Cortex of kidney (tissue), 1 donor: ENCODE measurements around the gene EML4.
"Not testable (repeated sequence)": the region's sequence is repeated elsewhere in the genome, so short reads cannot be mapped to it uniquely, and the experiment has no call there.

Experiments used
- DNase-seq: peaks from one replicate; lab custom pipeline; 2025; lab: John Stamatoyannopoulos, UW

The EML4 gene

DNA sequence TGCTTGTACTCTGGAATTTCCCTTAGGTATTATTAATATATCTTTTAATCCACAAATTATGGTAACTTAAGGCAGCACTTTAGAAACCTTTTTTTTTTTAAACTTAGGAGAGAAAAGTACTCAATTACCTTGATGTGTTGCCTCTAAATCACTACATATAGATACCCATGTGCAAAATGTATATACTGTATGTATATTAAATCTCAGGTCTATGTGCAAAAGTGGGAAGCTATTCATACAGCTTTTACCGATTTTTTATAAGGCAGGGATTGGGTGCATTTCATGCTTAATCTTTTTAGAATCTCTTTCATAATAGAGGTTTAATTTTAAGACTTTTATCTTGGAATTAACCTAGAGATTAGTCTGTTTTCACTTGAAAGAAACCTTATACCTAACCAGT, 3.4 kb downstream of the EML4 start:
- no peak for DNase-seq

DNA sequence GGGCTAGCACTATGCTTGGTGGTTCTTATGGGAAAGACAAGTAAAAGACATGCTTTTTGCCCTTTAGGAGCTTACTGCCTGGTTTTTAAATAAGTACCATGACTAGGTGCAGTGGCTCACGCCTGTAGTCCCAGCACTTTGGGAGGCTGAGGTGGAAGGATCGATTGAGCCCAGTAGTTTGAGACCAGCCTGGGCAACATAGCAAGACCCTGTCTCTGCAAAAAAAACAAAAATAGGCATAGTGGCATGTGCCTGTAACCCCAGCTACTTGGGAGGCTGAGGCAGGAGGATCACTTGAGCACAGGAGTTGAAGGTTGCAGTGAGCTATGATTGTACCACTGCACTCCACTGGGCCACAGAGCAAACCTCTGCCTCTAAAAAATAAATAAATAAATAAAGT, 4.3 kb downstream of the EML4 start:
- DNase-seq, result not testable (repeated sequence)

DNA sequence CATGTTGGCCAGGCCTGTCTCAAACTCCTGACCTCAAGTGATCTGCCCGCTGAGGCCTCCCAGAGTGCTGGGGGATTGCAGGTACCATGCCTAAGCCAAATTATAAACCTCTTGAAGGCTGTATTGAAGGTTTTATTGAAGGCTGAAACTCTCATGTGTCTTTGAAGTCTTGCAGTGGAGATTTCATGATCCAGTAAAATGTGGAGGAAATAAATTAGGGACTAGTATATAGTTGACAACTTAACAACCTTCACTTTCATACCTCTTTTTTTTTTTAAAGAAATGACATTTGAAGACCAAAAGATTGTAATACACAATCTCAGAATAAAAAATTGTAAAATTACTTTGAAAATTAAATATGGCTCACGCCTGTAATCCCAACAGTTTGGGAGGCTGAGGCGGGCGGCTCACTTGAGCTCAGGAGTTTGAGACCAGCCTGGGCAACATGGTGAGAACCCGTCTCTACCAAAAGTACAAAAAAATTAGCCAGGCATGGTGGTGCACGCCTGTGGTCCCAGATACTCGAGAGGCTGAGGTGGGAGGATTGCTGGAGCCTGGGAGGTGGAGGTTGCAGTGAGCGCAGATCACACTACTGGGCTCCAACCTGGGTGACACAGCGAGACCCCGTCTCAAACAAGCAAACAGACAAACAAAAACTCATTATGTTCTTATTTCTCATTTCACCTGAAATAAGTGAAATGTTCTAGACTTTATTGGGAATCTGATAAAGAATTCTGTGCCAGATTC, 8.0 kb downstream of the EML4 start:
- no peak for DNase-seq

DNA sequence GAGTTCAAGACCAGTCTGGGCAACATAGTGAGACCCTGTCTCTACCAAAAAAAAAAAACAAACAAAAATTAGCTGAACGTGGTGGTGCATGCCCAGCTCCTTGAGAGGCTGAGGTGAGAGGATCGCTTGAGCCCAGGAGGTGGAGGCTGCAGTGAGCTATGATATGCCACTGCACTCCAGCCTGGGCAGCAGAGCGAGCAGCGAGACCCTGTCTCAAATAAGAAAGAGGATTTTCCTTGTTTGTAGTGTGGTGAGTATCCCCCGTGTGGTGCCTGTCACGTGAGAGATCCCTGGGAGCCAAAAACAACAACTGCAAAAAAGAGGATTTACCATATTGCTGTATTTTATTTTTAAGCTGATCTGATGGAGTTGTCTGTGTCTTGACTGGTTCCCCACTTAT, 9.2 kb downstream of the EML4 start:
- DNase-seq, result no peak

DNA sequence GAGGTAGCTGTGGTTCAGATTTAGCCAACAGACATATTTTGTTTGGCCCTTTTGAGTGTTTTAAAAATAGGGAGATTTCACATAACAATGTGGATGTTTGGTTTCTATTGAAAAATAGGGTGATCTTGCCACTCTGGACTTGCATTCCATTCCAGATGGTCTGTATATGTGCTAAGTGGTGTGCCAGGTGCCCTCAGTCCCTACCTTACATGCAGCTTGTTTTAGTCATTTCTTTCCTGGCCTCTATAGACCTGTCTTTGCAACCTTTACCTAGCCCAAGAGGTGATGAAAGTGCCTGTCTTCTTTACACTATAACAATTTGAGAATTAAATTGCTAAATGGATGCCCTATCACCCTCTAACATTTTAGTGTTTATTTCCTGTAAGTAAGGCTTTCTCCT, 11.1 kb downstream of the EML4 start:
- no peak for DNase-seq

DNA sequence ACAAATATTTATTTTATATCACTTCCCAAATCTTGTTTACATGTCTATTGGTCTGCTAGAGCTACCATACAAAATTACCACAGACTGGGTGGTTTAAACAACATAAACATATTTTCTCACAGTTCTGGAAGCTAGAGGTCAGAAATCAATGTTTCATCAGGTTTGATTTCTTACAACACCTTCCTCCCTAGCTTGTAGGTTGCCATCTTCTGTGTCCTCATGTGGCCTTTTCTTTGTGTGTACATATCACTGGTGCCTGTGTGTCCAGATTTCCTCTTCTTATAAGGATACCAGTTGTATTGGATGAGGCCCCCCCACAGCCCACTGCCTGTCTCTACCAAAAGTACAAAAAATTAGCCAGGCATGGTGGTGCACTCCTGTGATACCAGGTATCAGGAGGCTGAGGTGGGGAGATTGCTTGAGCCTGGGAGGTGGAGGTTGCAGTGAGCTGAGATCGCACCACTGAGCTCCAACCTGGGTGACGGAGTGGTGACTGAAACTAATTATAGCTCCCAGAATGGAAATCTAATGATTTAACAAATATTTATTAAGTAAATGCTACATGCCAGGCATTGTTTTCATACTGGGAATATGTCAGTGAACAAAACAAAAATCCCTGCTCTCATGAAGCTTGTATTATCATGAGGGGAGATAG, 13.6 kb downstream of the EML4 start:
- DNase-seq, result no peak

DNA sequence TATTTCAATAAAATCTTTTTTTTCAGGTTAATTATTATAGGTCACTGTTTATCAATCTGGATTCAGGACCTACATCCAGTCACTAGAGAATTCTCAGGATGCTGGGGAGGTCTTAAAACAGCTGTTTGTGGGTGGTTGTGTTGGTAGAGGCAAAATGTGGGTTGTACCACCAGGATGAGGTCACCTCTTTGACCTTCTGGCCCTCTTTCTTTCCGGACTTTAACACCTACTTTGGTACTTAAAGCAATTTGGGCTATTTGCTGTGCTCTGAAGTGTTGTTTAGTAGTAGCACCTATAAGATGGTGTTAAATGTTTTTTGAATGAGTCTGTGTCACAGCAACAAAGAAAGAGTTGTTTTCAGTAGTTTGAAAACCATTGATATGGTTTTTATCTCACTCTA, 14.6 kb downstream of the EML4 start:
- DNase-seq, result no peak

DNA sequence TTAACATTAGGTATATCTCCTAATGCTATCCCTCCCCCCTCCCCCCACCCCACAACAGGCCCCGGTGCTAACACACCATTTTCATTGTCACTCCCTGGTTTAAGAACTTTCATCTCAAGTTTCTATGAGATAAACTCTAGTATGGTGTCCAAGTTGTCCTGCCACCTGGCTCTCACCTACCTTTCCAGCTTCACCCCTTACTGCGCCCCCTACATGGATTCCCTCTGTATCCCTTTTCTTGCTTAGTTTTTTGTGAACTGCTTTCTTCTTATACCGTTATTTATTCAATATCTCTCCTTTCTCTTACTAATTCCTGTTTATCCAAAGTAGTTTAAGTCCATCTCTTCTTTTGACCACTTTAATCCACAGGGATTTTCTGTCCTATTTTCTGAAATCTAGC, 15.2 kb downstream of the EML4 start:
- no peak for DNase-seq

DNA sequence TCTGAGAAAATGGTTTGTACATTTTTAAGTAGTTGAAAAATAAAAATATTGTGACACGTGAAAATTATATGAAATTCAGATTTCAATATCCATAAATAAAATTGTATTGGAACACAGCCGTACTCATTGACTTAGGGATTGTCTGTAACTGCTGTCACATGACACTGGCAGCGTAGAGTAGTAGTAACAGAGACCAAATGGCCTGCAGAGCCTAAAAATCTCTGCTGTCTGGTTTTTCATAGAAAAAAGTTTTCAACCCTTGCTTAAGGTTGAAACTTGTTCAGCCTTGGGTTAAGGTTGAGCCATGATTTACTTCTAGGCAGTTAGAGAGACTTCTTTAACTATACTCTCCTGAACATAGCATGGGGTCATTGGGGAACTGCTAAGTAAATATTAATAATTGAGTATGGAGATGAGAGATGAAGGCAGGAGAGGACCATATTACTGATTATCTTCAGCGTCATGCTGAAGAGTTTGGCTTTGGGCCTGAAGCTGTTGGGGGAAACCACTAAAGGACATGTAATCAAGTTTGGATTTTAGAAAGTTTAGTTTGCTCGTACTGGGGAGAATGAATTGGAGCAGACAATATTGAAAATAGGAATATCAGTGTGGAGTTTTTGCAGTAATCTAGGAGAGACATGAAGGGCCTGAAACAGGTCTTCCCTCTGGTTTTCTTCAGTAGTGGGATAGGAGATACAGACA, 16.2 kb downstream of the EML4 start:
- no peak for DNase-seq

DNA sequence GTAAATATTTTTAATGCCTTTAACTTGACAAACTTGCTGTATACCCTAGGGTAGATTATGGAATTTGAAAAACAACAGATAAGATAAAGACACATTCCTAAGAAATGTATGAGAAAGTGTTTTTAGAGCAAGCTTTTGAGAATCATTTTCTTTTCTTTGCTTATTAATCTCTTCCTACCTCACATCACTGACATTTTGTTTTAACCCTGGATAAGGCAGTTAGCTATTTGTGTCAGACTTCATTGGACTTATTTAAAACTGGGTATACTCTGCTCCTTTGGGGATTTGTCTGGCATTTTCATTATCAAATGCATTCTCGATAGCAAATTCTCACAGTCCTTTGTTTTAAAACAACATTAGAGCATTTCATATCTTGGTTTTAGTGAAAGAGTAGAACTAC, 17.2 kb downstream of the EML4 start:
- DNase-seq, result no peak

DNA sequence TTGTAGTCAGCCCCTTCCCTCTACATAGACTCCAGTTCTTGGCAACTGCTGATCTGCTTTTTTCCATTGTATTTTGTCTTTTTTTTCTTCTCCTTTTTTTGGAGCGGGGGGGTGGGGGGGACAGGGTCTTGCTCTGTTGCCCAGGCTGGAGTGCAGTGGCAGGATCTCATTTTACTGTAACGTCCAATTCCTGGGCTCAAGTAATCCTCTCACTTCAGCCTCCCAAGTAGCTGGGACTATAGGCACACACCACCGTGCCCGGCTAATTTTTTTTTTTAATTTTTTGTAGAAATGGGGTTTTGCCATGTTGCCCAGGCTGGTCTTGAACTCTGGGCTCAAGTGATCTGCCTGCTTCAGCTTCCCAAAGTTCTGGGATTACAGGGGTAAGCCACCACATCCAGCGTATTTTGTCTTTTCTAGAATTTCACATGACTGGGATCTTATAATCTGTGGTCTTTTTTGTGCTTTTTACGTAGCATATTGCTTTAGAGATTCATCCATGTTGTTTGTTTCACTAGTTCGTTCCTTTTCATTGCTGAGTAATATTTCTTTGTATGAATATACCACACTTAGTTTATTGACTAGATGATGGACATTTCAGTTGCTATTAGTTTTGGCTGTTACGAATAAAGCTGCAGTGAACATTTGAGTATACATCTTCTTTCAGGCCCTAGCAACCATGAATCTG, 17.9 kb downstream of the EML4 start:
- no peak for DNase-seq

DNA sequence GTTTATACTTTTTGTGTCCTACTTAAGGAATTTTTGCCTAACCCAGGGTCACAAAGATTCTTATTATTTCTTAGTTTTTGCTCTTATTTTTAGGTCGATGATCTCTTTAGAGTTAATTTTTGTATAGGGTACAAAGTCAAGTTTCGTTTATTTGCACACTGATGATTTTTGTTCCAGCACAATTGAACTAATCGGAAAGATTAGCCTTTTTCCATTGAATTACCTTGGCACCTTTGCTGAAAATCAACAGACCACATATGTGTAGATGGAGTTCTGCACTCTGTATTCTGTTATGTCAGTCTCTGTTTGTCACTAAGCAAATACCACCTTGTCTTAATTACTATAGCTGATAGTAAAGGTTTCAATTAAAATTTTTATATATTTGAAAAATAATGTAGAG, 18.7 kb downstream of the EML4 start:
- no peak for DNase-seq

DNA sequence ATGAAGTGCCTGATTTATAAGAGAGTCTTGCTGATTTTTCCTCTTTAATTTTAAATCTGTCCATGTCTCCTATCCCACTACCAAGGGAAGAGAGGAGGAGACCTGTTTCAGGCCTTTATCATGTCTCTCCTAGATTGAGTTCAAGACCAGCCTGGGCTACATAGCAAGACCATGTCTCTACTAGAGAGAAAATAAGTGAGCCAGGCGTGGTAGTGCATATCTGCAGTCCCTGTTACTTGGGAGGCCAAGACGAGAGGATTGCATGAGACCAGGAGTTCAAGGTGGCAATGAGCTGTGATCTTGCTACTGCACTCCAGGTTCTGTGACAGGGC, 20.0 kb downstream of the EML4 start:
- no peak for DNase-seq

DNA sequence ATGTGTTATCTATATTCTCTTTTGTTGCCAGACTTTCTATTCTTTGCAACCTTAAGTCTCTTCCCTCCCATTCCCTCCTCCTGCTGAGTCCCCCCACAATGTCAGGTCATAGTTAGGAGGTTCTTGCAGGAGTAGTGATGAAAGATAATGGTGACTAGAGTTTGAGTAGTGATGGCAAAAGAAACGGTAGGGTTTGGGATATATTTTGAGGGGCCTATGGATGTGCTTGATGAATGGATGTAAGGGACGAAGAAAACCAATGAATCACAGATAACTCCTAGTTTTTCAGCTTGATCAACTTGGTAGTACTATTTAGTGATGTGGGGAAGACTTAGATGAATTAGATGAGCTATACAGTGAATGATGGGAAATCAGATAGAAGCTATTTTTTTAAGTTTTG, 21.0 kb downstream of the EML4 start:
- no peak for DNase-seq

DNA sequence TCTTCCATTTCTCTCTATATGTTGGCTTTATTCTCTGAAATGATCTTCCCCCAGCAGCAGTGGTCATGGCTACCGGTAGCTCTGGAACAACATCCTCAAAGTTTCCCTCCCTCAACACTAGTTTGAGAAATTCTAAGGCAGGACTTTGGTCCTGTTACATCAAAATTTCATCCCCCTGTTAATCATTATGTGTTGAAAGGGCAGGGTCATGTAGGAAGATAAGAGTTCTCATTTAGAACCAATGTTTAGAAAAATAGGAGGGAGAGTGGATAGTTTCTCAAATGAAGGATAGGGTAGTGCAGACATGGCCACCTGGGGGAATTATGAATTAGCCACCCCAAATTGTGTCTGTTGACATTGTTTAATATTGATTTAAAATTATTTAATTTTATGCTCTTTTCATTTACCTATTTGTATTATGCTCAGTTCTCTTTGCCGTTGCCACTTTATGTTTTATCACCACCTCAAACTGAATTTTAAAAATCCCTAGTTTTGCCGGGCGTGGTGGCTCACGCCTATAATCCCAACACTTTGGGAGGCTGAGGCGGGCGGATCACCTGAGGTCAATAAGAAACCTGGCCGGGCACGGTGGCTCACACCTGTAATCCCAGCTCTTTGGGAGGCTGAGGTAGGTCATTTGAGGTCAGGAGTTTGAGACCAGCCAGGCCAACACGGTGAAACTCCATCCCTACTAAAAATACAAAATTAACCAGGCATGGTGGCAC, 22.3 kb downstream of the EML4 start:
- DNase-seq, result no peak

DNA sequence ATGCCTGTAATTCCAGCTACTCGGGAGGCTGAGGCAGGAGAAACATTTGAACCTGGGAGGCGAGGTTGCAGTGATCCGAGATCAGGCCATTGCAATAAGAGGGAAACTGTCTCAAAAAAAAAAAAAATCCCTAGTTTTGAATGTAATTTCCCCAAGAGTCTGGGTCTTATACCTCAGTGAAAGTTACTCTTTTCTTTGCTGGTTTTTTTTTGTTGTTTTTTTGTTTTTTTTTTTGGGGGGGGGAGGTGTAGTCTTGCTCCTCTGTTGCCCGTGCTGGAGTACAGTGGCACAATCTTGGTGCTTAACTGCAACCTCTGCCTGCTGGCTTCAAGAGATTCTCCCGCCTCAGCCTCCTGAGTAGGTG, 22.8 kb downstream of the EML4 start:
- DNase-seq, result no peak

DNA sequence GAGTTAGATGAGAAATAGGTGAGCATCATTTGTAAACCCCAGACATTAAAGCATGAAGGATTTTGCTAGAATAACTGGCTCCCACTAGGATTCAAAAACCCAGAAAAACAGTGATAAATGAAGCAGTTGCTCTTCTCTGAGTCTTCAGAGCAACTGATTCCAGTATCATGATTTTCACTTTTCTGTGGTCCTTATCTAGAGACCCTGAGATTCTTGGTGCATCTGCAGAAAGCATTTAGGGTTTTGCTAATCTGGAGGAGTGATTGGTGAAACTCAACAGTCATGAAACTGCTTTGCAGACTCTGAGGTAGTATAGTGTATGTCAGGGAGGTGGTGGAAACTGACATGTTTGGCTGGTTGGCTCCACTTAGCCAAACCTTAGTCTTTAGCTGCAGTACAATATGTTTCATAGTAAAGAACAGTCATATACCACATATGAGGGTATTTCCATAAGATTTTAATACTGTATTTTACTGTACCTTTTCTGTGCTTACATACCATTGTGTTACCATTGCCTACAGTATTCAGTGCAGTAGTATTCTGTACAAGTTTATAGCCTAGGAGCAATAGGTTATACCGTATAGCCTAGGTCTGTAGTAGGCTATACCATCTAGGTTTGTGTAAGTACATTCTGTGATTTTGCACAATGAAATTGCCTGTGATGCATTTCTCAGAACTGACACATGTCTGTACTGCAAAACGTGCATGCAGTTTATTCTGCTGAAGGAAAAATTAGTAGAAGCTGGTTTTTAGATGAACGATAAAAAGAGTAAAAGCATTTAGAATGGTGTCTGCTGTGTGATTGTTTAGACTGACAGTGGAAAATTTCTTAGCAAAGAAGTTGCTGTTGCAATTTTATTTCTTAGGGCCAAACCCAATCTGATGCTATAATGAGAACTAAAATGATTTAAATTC, 23.8 kb downstream of the EML4 start:
- no peak for DNase-seq

DNA sequence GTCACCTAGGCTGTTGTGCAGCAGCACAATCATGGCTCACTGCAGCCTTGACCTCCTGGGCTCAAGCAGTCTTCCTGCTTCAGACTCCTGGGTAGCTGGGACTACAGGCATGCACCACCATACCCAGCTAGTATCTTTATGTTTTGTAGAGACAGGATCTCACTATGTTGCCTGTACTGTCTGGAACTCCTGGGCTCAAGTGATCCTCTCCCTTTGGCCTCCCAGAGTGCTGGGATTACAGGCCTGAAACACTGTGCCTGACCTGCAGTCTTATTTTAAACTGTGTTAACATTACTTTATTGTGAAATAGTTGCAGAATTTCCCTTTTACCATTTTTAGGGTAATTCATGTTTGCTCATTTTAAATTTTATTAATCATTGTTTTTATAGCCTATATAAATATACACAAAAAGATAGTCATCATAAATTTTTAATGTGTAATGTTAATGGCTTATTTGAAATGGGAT, 24.6 kb downstream of the EML4 start:
- no peak for DNase-seq

DNA sequence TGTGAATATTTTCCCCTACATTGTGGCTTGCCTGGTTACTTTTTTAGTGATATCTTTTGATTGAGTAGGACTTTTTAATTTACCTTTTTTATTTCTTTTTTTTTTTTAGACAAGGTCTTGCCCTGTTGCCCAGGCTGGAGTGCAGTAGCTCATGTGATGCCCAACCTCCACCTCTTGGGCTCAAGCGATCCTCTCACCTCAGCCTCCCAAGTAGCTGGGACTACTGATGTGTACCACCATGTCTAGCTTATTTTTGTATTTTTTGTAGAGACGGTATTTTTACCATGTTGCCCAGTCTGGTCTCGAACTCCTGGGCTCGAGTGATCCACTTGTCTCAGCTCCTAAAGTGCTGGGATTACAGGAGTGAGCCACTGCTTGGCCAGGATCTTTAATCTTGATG, 25.3 kb downstream of the EML4 start:
- DNase-seq, result no peak

DNA sequence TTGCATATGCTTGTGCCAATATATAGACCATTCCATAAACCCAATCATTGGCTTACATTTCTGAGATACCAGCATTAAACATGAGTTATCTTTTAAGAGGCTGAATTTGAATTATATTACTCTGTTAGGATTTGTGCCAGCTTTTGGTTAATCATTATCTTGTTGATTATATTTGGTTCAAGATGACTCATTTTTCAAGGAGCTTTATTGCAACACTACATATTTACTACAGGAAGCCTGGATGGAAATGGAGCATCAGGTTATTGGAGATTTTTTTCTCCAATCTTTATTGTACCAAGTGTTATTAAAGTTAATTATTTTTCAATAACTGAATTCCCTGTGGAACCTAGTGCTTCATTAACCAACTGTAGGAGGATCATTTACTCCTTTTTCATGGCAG, 26.4 kb downstream of the EML4 start:
- DNase-seq, result no peak

DNA sequence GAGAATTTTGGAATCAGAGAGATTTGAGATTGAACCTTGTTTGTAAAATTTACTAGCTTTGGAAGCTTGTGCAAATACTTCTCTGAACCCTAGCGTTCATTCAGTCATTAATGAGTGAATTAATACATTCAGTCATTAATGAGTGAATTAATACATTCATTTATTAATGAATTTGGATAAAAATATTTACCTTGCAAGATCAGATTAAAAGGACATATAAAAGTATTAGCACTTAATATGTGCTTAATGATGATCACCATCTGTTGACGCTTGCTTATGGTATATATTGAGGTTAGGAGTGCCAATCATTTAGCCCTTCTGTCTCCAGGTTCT, 26.9 kb downstream of the EML4 start:
- DNase-seq, result no peak
